MG63 (cell line): ENCODE results near the gene ZNF597. TPM values are rescaled to one million over a fixed set of nuclear protein-coding genes. Genes with fewer than 3 reads are reported as not detected.

Source experiments
- DNase-seq: peaks from one replicate; pipeline ENCODE4 v3.0.0-alpha.2; 2020
- H3K27me3 ChIP-seq: fragments of 250-450 bp; sonication (Bioruptor Pico); 2 replicates; pipeline ENCODE4 v1.5.1; 2020; ENCODE audit warnings: mild to moderate bottlenecking, moderate library complexity
- H3K36me3 ChIP-seq: fragments of 250-450 bp; sonication (Bioruptor Pico); 2 replicates; pipeline ENCODE4 v1.5.1; 2020; ENCODE audit warnings: mild to moderate bottlenecking, moderate library complexity
- H3K4me3 ChIP-seq: fragments of 250-450 bp; sonication (Bioruptor Pico); 2 replicates; pipeline ENCODE4 v1.5.1; 2020; ENCODE audit warnings: mild to moderate bottlenecking, moderate library complexity
- H3K9me3 ChIP-seq: fragments of 250-450 bp; sonication (Bioruptor Pico); 2 replicates; pipeline ENCODE4 v1.5.1; 2020; ENCODE audit warnings: mild to moderate bottlenecking, moderate library complexity
- total RNA-seq: library from RNA; depleted of rRNA; stranded (reverse); fragments of >200 nt; shearing (Covaris generic); gene quantifications from 2 replicates; pipeline ENCODE4 v1.2.3, GENCODE V29; 2014; ENCODE audit warnings: low replicate concordance; rRNA removed

Gene ZNF597
- total RNA-seq, 1 experiment from 2014 or later, result 0.03 TPM

DNA sequence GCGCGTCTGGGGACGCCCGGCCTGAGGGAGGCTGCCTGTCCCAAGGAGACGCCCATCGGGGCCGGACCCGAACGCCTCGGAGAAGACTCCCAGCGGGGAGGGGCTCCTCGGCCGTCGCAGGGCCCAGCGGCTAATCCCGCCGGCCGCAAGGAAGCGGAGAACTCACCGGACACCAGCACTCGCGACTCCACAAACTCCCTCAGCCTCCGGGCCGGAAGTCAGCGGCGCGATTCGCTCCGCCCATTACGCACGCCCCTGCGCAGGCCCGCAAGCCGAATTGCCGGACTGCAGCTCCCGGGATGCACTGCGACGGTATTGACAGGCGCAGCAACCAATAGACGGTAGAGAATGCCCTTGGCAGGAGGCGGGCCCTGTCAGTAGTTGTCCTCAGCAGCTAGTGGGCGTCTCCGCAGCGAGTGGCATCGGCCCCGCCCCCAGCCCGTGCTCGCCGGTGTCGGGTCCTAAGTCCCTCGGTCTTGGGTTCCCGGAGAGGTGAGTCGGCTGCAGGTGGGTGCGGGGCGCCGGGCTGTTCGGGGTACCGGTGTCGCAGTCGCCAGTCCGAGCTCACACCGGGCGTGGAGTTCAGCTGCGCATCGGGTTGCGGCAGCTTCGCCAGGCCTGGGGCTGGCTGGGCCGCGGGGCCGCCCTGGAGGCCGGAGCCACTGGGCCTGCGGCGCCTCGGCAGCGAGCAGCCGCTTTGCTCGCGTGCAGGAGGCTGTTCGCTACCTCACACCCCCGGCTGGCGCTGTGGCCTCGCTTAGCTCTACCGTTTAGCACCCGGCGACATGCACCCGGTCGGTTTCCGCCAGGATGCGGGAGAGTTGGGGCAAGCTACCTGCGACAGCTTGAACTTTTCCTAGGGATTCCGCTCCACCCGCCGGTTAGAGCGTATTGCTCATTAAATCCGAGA, 42.3 kb downstream of the ZNF597 start, which contains the start of the genes ZNF174 and ZSCAN32:
Gene ZNF174, plus strand, starts transcription at position 437 of the 910 bp plus-strand sequence. CDS start 790 bp downstream, outside the sequence.
Gene ZSCAN32, minus strand, starts transcription at position 226 of the 910 bp plus-strand sequence. CDS start 3,447 bp downstream, outside the sequence.
- Histone ChIP-seq H3K36me3 (peaks cover 70% of the 10 kb centered on the region), H3K9me3 (peaks cover 51% of the 10 kb centered on the region), H3K27me3 (no peaks in the 10 kb centered on the region), H3K4me3 (peak within 1 kb of the TSS; percentile 88)
- DNase-seq, result peak; percentile 100

DNA sequence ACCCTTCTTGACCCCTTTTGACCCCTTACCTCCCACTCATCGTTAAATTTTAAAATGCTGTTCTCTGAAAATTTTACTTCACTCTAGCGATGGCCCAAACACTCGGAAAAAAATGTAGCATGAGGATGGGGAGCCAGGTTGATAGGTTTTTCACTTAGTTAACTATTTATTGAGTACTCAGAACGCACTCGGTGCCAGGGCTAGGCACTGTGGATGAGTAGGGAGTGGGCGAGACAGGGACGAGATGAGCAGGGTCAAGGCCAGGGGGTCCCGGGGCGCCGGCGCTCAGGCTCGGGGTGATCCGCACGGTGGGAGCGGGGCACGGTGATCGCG, 42.9 kb downstream of the ZNF597 start:
- no peaks in the 10 kb centered on the region for H3K27me3 ChIP-seq
- H3K4me3 ChIP-seq, result peak overlapping the region; percentile 88
- DNase-seq, result no peak
- peaks cover 49% of the 10 kb centered on the region for H3K9me3 ChIP-seq
- H3K36me3 ChIP-seq, result peaks cover 70% of the 10 kb centered on the region

DNA sequence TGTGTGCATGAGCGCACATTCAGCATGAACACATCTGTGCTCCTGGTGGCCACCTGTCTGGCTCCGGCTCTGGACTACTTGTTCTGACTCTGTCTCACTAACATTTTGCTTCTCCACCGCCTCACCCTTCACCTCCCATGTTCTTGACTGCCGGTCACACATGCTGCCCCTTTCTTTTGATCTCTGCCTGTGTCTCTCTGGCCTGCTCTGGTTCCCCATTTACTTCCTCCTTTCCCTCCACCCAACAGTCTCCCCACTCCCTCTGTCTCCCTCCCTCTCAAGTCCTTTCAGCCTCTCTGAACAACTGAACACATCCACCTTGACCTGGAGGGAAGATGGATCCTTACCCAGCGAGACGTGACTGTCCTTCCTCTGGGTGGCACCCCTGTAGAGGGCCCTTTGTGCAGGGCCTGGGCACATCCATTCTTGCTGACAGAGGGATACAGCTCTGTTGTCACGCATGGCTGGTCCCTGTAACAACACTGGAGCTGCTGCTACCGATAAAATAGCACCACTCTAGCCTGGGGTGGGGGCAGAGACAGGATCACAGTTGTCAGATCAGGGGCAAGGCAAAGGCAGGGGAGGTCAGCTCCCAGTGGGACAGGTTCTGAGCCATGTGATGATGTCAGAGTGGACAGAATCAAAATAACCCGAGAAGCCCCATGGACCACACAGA, 53.5 kb downstream of the ZNF597 start:
- peaks cover 87% of the 10 kb centered on the region for H3K36me3 ChIP-seq
- H3K27me3 ChIP-seq, result no peaks in the 10 kb centered on the region
- H3K4me3 ChIP-seq, result no peak overlapping the region
- peaks cover 34% of the 10 kb centered on the region for H3K9me3 ChIP-seq
- DNase-seq, result no peak

DNA sequence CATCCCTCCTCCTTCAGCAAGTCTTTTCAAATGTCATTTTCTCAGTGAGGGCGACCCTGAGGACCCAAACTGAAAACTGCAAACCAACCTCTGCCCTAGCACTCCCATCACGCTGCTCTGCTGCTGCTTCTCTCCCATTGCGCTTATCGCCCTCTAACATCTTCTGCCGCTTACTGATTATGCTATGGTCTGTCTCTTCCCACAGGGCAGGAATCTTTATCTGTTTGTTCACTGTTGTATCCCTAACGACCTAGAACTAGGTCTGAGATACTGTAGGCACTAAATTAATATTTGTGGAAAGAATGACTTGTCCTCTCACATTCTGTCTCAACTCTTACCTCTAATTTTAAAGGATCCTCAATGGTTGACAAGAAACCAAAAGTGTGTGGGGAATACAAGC, 55.0 kb downstream of the ZNF597 start:
- Histone ChIP-seq H3K36me3 (peaks cover 87% of the 10 kb centered on the region), H3K9me3 (peaks cover 47% of the 10 kb centered on the region)

DNA sequence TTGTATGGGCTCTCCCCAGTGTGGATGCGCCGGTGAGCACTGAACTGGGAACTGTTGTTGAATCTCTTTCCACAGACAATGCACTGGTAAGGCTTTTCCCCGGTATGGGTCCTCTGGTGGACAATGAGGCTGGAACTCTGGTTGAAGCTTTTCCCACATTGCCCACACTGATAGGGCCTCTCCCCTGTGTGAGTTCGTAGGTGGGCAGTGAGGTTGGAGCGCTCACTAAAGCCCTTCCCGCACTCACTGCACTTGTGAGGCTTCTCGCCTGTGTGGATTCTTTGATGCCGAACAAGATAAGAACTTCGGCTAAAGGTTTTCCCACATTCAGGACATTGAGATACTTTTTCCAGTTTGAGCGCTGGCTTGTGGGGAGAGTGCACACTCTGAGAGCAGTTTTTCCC, 60.3 kb downstream of the ZNF597 start:
- H3K9me3 ChIP-seq, result peaks cover 67% of the 10 kb centered on the region
- no peak overlapping the region for H3K4me3 ChIP-seq
- H3K27me3 ChIP-seq, result no peaks in the 10 kb centered on the region
- H3K36me3 ChIP-seq, result peaks cover 61% of the 10 kb centered on the region
- DNase-seq, result no peak

More for the DNA sequence above, 55.0 kb downstream of the ZNF597 start:
- Histone ChIP-seq H3K4me3 (no peak overlapping the region), H3K27me3 (no peaks in the 10 kb centered on the region)
- no peak for DNase-seq

Other genes starting within 250 kb of the ZNF597 start
- gene ZNF200, start 208.3 kb downstream of the ZNF597 start, total RNA-seq, result 3.4 and 5.8 TPM in 2 replicates
- 0.07 TPM in 1 of 2 replicates, not detected in the other for gene MEFV, start 186.9 kb downstream of the ZNF597 start, total RNA-seq
- 48.3 and 74.7 TPM in 2 replicates for gene ZNF263, start 160.0 kb downstream of the ZNF597 start, total RNA-seq
- gene TIGD7, start 138.1 kb downstream of the ZNF597 start, total RNA-seq, result 5.2 and 10.7 TPM in 2 replicates
- gene ZNF75A, start 138.0 kb downstream of the ZNF597 start, total RNA-seq, result 13.7 and 20.3 TPM in 2 replicates
- gene OR2C1, start 87.6 kb downstream of the ZNF597 start, total RNA-seq, result not detected in 2 replicates
- gene ZSCAN32, start 42.5 kb downstream of the ZNF597 start, total RNA-seq, result 10.2 and 17.0 TPM in 2 replicates
- 19.4 and 22.6 TPM in 2 replicates for gene ZNF174, start 42.3 kb downstream of the ZNF597 start, total RNA-seq
- 14.3 and 16.3 TPM in 2 replicates for gene NAA60, start 176 bp upstream of the ZNF597 start, total RNA-seq
- gene C16orf90, start 52.0 kb upstream of the ZNF597 start, total RNA-seq, result not detected in 2 replicates
- gene CLUAP1, start 57.5 kb upstream of the ZNF597 start, total RNA-seq, result 13.7 and 34.4 TPM in 2 replicates
- gene NLRC3, start 133.9 kb upstream of the ZNF597 start, total RNA-seq, result 0.03 TPM in 1 of 2 replicates, not detected in the other
- 2.6 and 4.8 TPM in 2 replicates for gene SLX4, start 168.1 kb upstream of the ZNF597 start, total RNA-seq
- gene DNASE1, start 211.2 kb upstream of the ZNF597 start, total RNA-seq, result 6.9 and 17.8 TPM in 2 replicates